OCI-LY3 (cell line): Measurements from ENCODE around the gene STIL.

Experiments
- CTCF ChIP-seq: fragments of 200-600, 300-600 bp; sonication (generic); IDR thresholded peaks from 2 replicates; pipeline ENCODE4 v1.5.1; 2014; ENCODE audit warnings: antibody characterized with exemption, low read length, low read depth
- EZH2phosphoT487 ChIP-seq: fragments of 200-600 bp; shearing (Covaris generic); IDR thresholded peaks from 2 replicates; pipeline ENCODE4 v1.6.1; 2018; ENCODE audit warnings: antibody characterized with exemption, mixed run types, low read depth

GRCh38 chr1:47317841-47318240, 3.9 kb upstream of the STIL start:
- TF ChIP-seq CTCF (no peak), EZH2phosphoT487 (no peak)
